HUES6 (cell line): ENCODE measurements around the gene FAM20A.

ENCODE experiments used
- H3K27ac ChIP-seq: 2 replicates; pipeline ENCODE4 v1.7.0; 2013; ENCODE audit warnings: low read depth, mild to moderate bottlenecking, low read length, inconsistent platforms
- H3K27me3 ChIP-seq: 2 replicates; pipeline ENCODE4 v1.6.1; 2013; ENCODE audit warnings: low read length; ENCODE audit not compliant: control insufficient read depth, insufficient read depth
- H3K36me3 ChIP-seq: 2 replicates; pipeline ENCODE4 v1.6.1; 2013; ENCODE audit warnings: low read length; ENCODE audit not compliant: control insufficient read depth, insufficient read depth
- H3K4me1 ChIP-seq: 2 replicates; pipeline ENCODE4 v1.6.1; 2013; ENCODE audit warnings: low read length; ENCODE audit not compliant: control insufficient read depth, insufficient read depth
- H3K4me3 ChIP-seq: 2 replicates; pipeline ENCODE4 v1.5.1; 2013; ENCODE audit warnings: low read depth, low read length
- H3K9ac ChIP-seq: one replicate; pipeline ENCODE4 v1.6.1; 2013; ENCODE audit warnings: mild to moderate bottlenecking, low read length
- H3K9me3 ChIP-seq: 2 replicates; pipeline ENCODE4 v1.6.1; 2013; ENCODE audit warnings: low read depth, low read length; ENCODE audit not compliant: control insufficient read depth, insufficient read depth

The FAM20A gene

GRCh38 chr17:68600931-68601564 is at the start of gene FAM20A:
FAM20A (minus strand) TSS chr17:68601367; CDS start chr17:68600666, 701 bp downstream.
- Histone ChIP-seq H3K27ac (peak within 1 kb of the TSS; percentile 88), H3K9ac (peak within 1 kb of the TSS; percentile 95), H3K4me3 (peak within 1 kb of the TSS; percentile 82), H3K4me1 (peaks cover 42% of the 10 kb centered on the region), H3K36me3 (peaks cover 28% of the 10 kb centered on the region; the same call in 1 of the 2 replicates), H3K9me3 (no peaks in the 10 kb centered on the region), H3K27me3 (peaks cover 24% of the 10 kb centered on the region)

GRCh38 chr17:68649324-68649723 is 48.2 kb upstream of the FAM20A start:
- Histone ChIP-seq H3K27me3 (no peaks in the 10 kb centered on the region), H3K27ac (no peak overlapping the region), H3K4me3 (no peak overlapping the region), H3K9me3 (peaks cover 10% of the 10 kb centered on the region), H3K36me3 (no peaks in the 10 kb centered on the region), H3K9ac (no peak overlapping the region), H3K4me1 (no peaks in the 10 kb centered on the region; the same call in 1 of the 2 replicates)

- H3K36me3 ChIP-seq = no peaks in the 10 kb centered on the region
- H3K4me1 ChIP-seq = no peaks in the 10 kb centered on the region; the same call in 1 of the 2 replicates
- H3K4me3 ChIP-seq = no peak overlapping the region
- no peak overlapping the region for H3K27ac ChIP-seq
- no peaks in the 10 kb centered on the region for H3K27me3 ChIP-seq
- no peak overlapping the region for H3K9ac ChIP-seq
- peaks cover 10% of the 10 kb centered on the region for H3K9me3 ChIP-seq
Observed at GRCh38 chr17:68646626-68647526, 45.7 kb upstream of the FAM20A start.

- H3K9me3 ChIP-seq = peaks cover 7% of the 10 kb centered on the region; the same call in 1 of the 2 replicates
- H3K4me1 ChIP-seq = no peaks in the 10 kb centered on the region; the same call in 1 of the 2 replicates
- H3K27ac ChIP-seq = no peak overlapping the region
- H3K4me3 ChIP-seq = no peak overlapping the region
- no peaks in the 10 kb centered on the region for H3K27me3 ChIP-seq
- no peaks in the 10 kb centered on the region for H3K36me3 ChIP-seq
- H3K9ac ChIP-seq = no peak overlapping the region
Observed at GRCh38 chr17:68642118-68642412, 40.9 kb upstream of the FAM20A start.

GRCh38 chr17:68641276-68642117 is 40.3 kb upstream of the FAM20A start:
- H3K9ac ChIP-seq = no peak overlapping the region

GRCh38 chr17:68640242-68640989 is 39.2 kb upstream of the FAM20A start:
- H3K4me1 ChIP-seq = no peaks in the 10 kb centered on the region
- no peak overlapping the region for H3K27ac ChIP-seq
- no peak overlapping the region for H3K9ac ChIP-seq
- H3K36me3 ChIP-seq = no peaks in the 10 kb centered on the region
- peaks cover 11% of the 10 kb centered on the region; the same call in 1 of the 2 replicates for H3K9me3 ChIP-seq
- no peak overlapping the region for H3K4me3 ChIP-seq
- no peaks in the 10 kb centered on the region for H3K27me3 ChIP-seq

More at GRCh38 chr17:68641276-68642117, 40.3 kb upstream of the FAM20A start:
- Histone ChIP-seq H3K4me3 (no peak overlapping the region), H3K9me3 (peaks cover 9% of the 10 kb centered on the region; the same call in 1 of the 2 replicates), H3K27ac (no peak overlapping the region), H3K27me3 (no peaks in the 10 kb centered on the region), H3K36me3 (no peaks in the 10 kb centered on the region), H3K4me1 (no peaks in the 10 kb centered on the region)

- no peaks in the 10 kb centered on the region for H3K4me1 ChIP-seq
- peaks cover 11% of the 10 kb centered on the region; the same call in 1 of the 2 replicates for H3K9me3 ChIP-seq
- H3K4me3 ChIP-seq = no peak overlapping the region
- no peaks in the 10 kb centered on the region for H3K36me3 ChIP-seq
- H3K27me3 ChIP-seq = no peaks in the 10 kb centered on the region
- H3K27ac ChIP-seq = no peak overlapping the region
- H3K9ac ChIP-seq = no peak overlapping the region
Observed at GRCh38 chr17:68634345-68634876, 33.2 kb upstream of the FAM20A start.

- H3K27me3 ChIP-seq = no peaks in the 10 kb centered on the region
- H3K9ac ChIP-seq = no peak overlapping the region
- H3K9me3 ChIP-seq = no peaks in the 10 kb centered on the region
- H3K27ac ChIP-seq = no peak overlapping the region
- peaks cover 5% of the 10 kb centered on the region for H3K4me1 ChIP-seq
- H3K36me3 ChIP-seq = no peaks in the 10 kb centered on the region
- H3K4me3 ChIP-seq = no peak overlapping the region
Observed at GRCh38 chr17:68628576-68628957, 27.4 kb upstream of the FAM20A start.

GRCh38 chr17:68627956-68628575 is 26.9 kb upstream of the FAM20A start:
- Histone ChIP-seq H3K27ac (no peak overlapping the region), H3K27me3 (no peaks in the 10 kb centered on the region), H3K9me3 (no peaks in the 10 kb centered on the region), H3K4me1 (peaks cover 5% of the 10 kb centered on the region), H3K9ac (no peak overlapping the region), H3K4me3 (no peak overlapping the region), H3K36me3 (no peaks in the 10 kb centered on the region)

GRCh38 chr17:68624381-68624780 is 23.2 kb upstream of the FAM20A start:
- Histone ChIP-seq H3K4me3 (no peak overlapping the region), H3K9ac (no peak overlapping the region)

More at GRCh38 chr17:68624381-68624780, 23.2 kb upstream of the FAM20A start:
- Histone ChIP-seq H3K27ac (no peak overlapping the region), H3K27me3 (no peaks in the 10 kb centered on the region), H3K4me1 (peaks cover 5% of the 10 kb centered on the region), H3K36me3 (no peaks in the 10 kb centered on the region), H3K9me3 (no peaks in the 10 kb centered on the region)
